Loucy (cell line): ENCODE measurements around the gene XPNPEP2.

Source experiments
- H2AFZ ChIP-seq: fragments of 200-600 bp; sonication (generic); 2 replicates; pipeline ENCODE4 v1.6.0; 2016; ENCODE audit warnings: antibody characterized with exemption, mild to moderate bottlenecking, low read length, moderate library complexity
- H3F3A ChIP-seq: fragments of 200-600 bp; 2 replicates; pipeline ENCODE4 v1.6.0; 2016; ENCODE audit warnings: antibody characterized with exemption, low read depth, mild to moderate bottlenecking
- H3K27me3 ChIP-seq: fragments of 200-600 bp; sonication (generic); 2 replicates; pipeline ENCODE4 v1.6.1; 2014; ENCODE audit warnings: low read length, mild to moderate bottlenecking; ENCODE audit not compliant: insufficient read depth, poor library complexity, severe bottlenecking
- H3K36me3 ChIP-seq: fragments of 200-600 bp; sonication (generic); 2 replicates; pipeline ENCODE4 v1.6.1; 2016; ENCODE audit warnings: low read length; ENCODE audit not compliant: insufficient read depth
- H3K4me1 ChIP-seq: fragments of 200-600 bp; sonication (generic); 2 replicates; pipeline ENCODE4 v1.5.1; 2014; ENCODE audit warnings: low read length, mild to moderate bottlenecking; ENCODE audit not compliant: insufficient read depth, poor library complexity, severe bottlenecking
- H3K4me2 ChIP-seq: fragments of 200-600 bp; sonication (generic); 2 replicates; pipeline ENCODE4 v1.6.0; 2014; ENCODE audit warnings: antibody characterized with exemption, low read length, low read depth, mild to moderate bottlenecking; ENCODE audit not compliant: poor library complexity, severe bottlenecking
- H3K4me3 ChIP-seq: fragments of 200-600 bp; sonication (generic); 2 replicates; pipeline ENCODE4 v1.5.1; 2014; ENCODE audit warnings: low read length, mild to moderate bottlenecking, mixed read lengths; ENCODE audit not compliant: poor library complexity, severe bottlenecking
- H3K79me2 ChIP-seq: fragments of 200-600 bp; sonication (generic); 2 replicates; pipeline ENCODE4 v1.6.1; 2014; ENCODE audit warnings: low read length; ENCODE audit not compliant: insufficient read depth
- H3K9ac ChIP-seq: fragments of 200-600 bp; sonication (generic); 2 replicates; pipeline ENCODE4 v1.6.0; 2014; ENCODE audit warnings: mild to moderate bottlenecking, low read depth, low read length, moderate library complexity; ENCODE audit not compliant: poor library complexity, severe bottlenecking
- H3K9me2 ChIP-seq: fragments of 200-600 bp; sonication (generic); replicated peaks from 2 replicates; pipeline ENCODE4 v1.6.1; 2016; ENCODE audit warnings: low read depth, low read length, mixed read lengths
- H3K9me3 ChIP-seq: fragments of 200-600 bp; sonication (generic); 2 replicates; pipeline ENCODE4 v1.6.1; 2014; ENCODE audit warnings: mild to moderate bottlenecking, antibody characterized with exemption, low read length, low read depth; ENCODE audit not compliant: insufficient read depth
- H4K20me1 ChIP-seq: fragments of 200-600 bp; sonication (generic); 2 replicates; pipeline ENCODE4 v1.6.0; 2014; ENCODE audit warnings: antibody characterized with exemption, low read length, mild to moderate bottlenecking; ENCODE audit not compliant: insufficient read depth, poor library complexity, severe bottlenecking
- EZH2phosphoT487 ChIP-seq: fragments of 200-600 bp; IDR thresholded peaks from 2 replicates; pipeline ENCODE4 v1.6.1; 2018; ENCODE audit warnings: antibody characterized with exemption, mild to moderate bottlenecking, moderate library complexity, borderline replicate concordance
- TF ChIP-seq, protein P1 (sequence below): fragments of 200-600 bp; sonication (generic); conservative IDR thresholded peaks from 2 replicates; pipeline ENCODE4 v1.5.1; 2014; ENCODE audit warnings: mild to moderate bottlenecking, antibody characterized with exemption, low read length

XPNPEP2 gene

GRCh38 chrX:129706400-129707072 is 32.2 kb upstream of the XPNPEP2 start:
- Histone ChIP-seq H3K9me2 (no peaks in the 10 kb centered on the region), H2AFZ (no peak overlapping the region), H3K36me3 (no peaks in the 10 kb centered on the region), H3K4me3 (no peak overlapping the region), H3K9ac (no peak overlapping the region), H3K4me2 (no peak overlapping the region), H3K79me2 (no peaks in the 10 kb centered on the region), H3F3A (no peaks in the 10 kb centered on the region), H3K4me1 (no peaks in the 10 kb centered on the region), H4K20me1 (no peaks in the 10 kb centered on the region), H3K27me3 (no peaks in the 10 kb centered on the region), H3K9me3 (no peaks in the 10 kb centered on the region)
- TF ChIP-seq EZH2phosphoT487, result no peak
- TF ChIP-seq, protein P1, sequence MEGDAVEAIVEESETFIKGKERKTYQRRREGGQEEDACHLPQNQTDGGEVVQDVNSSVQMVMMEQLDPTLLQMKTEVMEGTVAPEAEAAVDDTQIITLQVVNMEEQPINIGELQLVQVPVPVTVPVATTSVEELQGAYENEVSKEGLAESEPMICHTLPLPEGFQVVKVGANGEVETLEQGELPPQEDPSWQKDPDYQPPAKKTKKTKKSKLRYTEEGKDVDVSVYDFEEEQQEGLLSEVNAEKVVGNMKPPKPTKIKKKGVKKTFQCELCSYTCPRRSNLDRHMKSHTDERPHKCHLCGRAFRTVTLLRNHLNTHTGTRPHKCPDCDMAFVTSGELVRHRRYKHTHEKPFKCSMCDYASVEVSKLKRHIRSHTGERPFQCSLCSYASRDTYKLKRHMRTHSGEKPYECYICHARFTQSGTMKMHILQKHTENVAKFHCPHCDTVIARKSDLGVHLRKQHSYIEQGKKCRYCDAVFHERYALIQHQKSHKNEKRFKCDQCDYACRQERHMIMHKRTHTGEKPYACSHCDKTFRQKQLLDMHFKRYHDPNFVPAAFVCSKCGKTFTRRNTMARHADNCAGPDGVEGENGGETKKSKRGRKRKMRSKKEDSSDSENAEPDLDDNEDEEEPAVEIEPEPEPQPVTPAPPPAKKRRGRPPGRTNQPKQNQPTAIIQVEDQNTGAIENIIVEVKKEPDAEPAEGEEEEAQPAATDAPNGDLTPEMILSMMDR, result no peak

DNA sequence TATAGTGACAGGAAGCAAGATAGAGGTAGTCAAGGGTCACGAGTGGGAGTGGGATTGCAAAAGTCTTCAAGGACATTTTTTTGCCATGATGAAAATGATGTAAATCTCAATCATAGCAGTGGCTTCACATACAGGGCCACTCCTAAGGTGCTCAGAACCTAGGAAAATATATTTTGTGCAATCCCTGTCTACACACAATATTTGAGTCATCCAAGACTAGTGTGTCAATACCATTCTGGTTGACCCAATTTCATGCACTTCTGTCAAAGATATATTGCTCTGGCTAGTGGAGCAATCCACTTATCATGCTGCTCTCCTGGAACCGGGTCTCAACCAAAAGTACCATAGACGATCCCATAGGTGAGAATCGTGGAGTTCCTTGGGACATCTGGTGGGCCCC is 24.2 kb upstream of the XPNPEP2 start:
- Histone ChIP-seq H2AFZ (no peak overlapping the region), H3K9me3 (no peaks in the 10 kb centered on the region), H3K4me2 (no peak overlapping the region), H3K27me3 (no peaks in the 10 kb centered on the region), H3K4me3 (no peak overlapping the region), H3K36me3 (no peaks in the 10 kb centered on the region), H4K20me1 (no peaks in the 10 kb centered on the region), H3K4me1 (no peaks in the 10 kb centered on the region), H3K9me2 (no peaks in the 10 kb centered on the region), H3K79me2 (no peaks in the 10 kb centered on the region), H3K9ac (no peak overlapping the region), H3F3A (no peaks in the 10 kb centered on the region)
- no peak for TF ChIP-seq EZH2phosphoT487
- TF ChIP-seq, protein P1, result no peak

DNA sequence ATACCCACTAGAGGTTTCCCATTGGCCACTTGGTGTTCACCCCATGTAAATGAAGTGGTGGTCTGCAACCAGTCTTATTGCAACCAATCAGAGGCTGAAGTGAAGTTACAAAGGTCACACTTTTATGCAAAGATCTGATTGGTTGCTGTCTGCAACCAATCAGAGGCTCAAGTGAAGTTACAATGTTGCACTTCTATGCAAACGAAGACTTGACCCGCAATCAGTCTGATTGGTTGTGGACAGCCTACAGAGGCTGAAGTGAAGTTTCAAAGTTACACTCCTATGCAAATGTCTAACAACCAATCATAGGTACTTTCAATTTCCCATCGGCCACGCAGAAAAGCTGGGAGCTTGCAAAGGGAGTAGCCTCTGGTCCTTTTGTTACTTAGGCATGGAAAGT is 22.3 kb upstream of the XPNPEP2 start:
- no peaks in the 10 kb centered on the region for H3K9me2 ChIP-seq
- H3K4me2 ChIP-seq, result no peak overlapping the region
- no peak overlapping the region for H2AFZ ChIP-seq
- H3K4me3 ChIP-seq, result no peak overlapping the region
- H3K9me3 ChIP-seq, result no peaks in the 10 kb centered on the region
- no peaks in the 10 kb centered on the region for H3K36me3 ChIP-seq
- no peaks in the 10 kb centered on the region for H4K20me1 ChIP-seq
- no peaks in the 10 kb centered on the region for H3K27me3 ChIP-seq
- no peaks in the 10 kb centered on the region for H3K4me1 ChIP-seq
- no peaks in the 10 kb centered on the region for H3K79me2 ChIP-seq
- TF ChIP-seq EZH2phosphoT487, result no peak
- TF ChIP-seq, protein P1, result no peak
- H3K9ac ChIP-seq, result no peak overlapping the region
- no peaks in the 10 kb centered on the region for H3F3A ChIP-seq
